Amniotic stem cell (primary cell): ENCODE data around the gene KDM2B.
"Not testable (repeated sequence)": the region's sequence is repeated elsewhere in the genome, so short reads cannot be mapped to it uniquely, and the experiment has no call there.

Experiments
- DNase-seq: peaks from one replicate; lab custom pipeline; 2025; lab: John Stamatoyannopoulos, UW

KDM2B gene

GRCh38 chr12:121583334-121583661, 2.5 kb upstream of the KDM2B start:
- not testable (repeated sequence) for DNase-seq

- no peak for DNase-seq
These were observed 1.9 kb upstream of the KDM2B start for GRCh38 chr12:121582583-121583333.

GRCh38 chr12:121581686-121582429, 1.0 kb upstream of the KDM2B start:
- peak; percentile 32 for DNase-seq

GRCh38 chr12:121579981-121580868, 598 bp downstream of the KDM2B start:
- DNase-seq = no peak

GRCh38 chr12:121579190-121579791, 1.5 kb downstream of the KDM2B start:
- no peak for DNase-seq

GRCh38 chr12:121578230-121579189, 2.3 kb downstream of the KDM2B start:
- no peak for DNase-seq

GRCh38 chr12:121577443-121578180, 3.2 kb downstream of the KDM2B start:
- DNase-seq = no peak

- DNase-seq = peak; percentile 86
These were observed 3.9 kb downstream of the KDM2B start for GRCh38 chr12:121576851-121577391.

GRCh38 chr12:121575952-121576625, 4.7 kb downstream of the KDM2B start:
- DNase-seq = no peak

GRCh38 chr12:121575051-121575450, 5.8 kb downstream of the KDM2B start:
- DNase-seq = no peak

- DNase-seq = no peak
These were observed 6.8 kb downstream of the KDM2B start for GRCh38 chr12:121574025-121574424.

- no peak for DNase-seq
These were observed 8.9 kb downstream of the KDM2B start for GRCh38 chr12:121571920-121572319.

- DNase-seq = no peak
These were observed 10.1 kb downstream of the KDM2B start for GRCh38 chr12:121570467-121571283.

GRCh38 chr12:121568971-121569751, 11.7 kb downstream of the KDM2B start:
- no peak for DNase-seq

GRCh38 chr12:121568518-121568917, 12.3 kb downstream of the KDM2B start:
- DNase-seq = no peak

- DNase-seq = no peak
These were observed 15.7 kb downstream of the KDM2B start for GRCh38 chr12:121565076-121565475.

- no peak for DNase-seq
These were observed 18.3 kb downstream of the KDM2B start for GRCh38 chr12:121562488-121562887.

GRCh38 chr12:121561009-121561395, 19.8 kb downstream of the KDM2B start:
- DNase-seq = no peak
